Fibroblast of upper back skin (primary cell): Measurements from ENCODE around the gene ZDHHC4.
"Not testable (repeated sequence)": the region's sequence is repeated elsewhere in the genome, so short reads cannot be mapped to it uniquely, and the experiment has no call there.

Experiments
- DNase-seq: peaks from one replicate; pipeline ENCODE4 v3.0.0-alpha.2; 2013

ZDHHC4 gene

GRCh38 chr7:6563936-6564770 is 13.1 kb upstream of the ZDHHC4 start:
- no peak for DNase-seq

GRCh38 chr7:6565655-6566054 is 11.6 kb upstream of the ZDHHC4 start:
- no peak for DNase-seq

GRCh38 chr7:6567886-6568285 is 9.4 kb upstream of the ZDHHC4 start:
- no peak for DNase-seq

- DNase-seq, result no peak
Observed at GRCh38 chr7:6571160-6571779, 6.0 kb upstream of the ZDHHC4 start.

- DNase-seq, result no peak
Observed at GRCh38 chr7:6575281-6576023, 1.8 kb upstream of the ZDHHC4 start.

- DNase-seq, result no peak
Observed at GRCh38 chr7:6576024-6576866, 1.0 kb upstream of the ZDHHC4 start.

- not testable (repeated sequence) for DNase-seq
Observed at GRCh38 chr7:6576867-6577368, 336 bp upstream of the ZDHHC4 start.

GRCh38 chr7:6578114-6579084 is 1.1 kb downstream of the ZDHHC4 start:
- no peak for DNase-seq

- no peak for DNase-seq
Observed at GRCh38 chr7:6579446-6579845, 2.2 kb downstream of the ZDHHC4 start.

GRCh38 chr7:6585746-6586432 is 8.6 kb downstream of the ZDHHC4 start:
- DNase-seq, result not testable (repeated sequence)

- no peak for DNase-seq
Observed at GRCh38 chr7:6588566-6588965, 11.3 kb downstream of the ZDHHC4 start.

GRCh38 chr7:6589151-6589828 is 12.0 kb downstream of the ZDHHC4 start:
- no peak for DNase-seq

GRCh38 chr7:6589829-6590644 is 12.8 kb downstream of the ZDHHC4 start, which contains the start of gene INTS15:
Gene INTS15 (plus strand): TSS chr7:6590021. CDS start chr7:6590284, 263 bp downstream.
- DNase-seq, result peak; percentile 67

GRCh38 chr7:6590645-6591110 is 13.4 kb downstream of the ZDHHC4 start:
- no peak for DNase-seq

- DNase-seq, result no peak
Observed at GRCh38 chr7:6600093-6600492, 22.8 kb downstream of the ZDHHC4 start.

- DNase-seq, result no peak
Observed at GRCh38 chr7:6604458-6604857, 27.2 kb downstream of the ZDHHC4 start.

GRCh38 chr7:6606866-6607583 is 29.8 kb downstream of the ZDHHC4 start:
- no peak for DNase-seq

- no peak for DNase-seq
Observed at GRCh38 chr7:6607651-6608051, 30.4 kb downstream of the ZDHHC4 start.
